Measurements from ENCODE around the gene DPP4. TPM values are rescaled to one million over a fixed set of nuclear protein-coding genes. Genes with fewer than 3 reads are reported as not detected.

Gene DPP4
- total RNA-seq, 1 donor from 2014 or later = 0.49 TPM

- no peak overlapping the region for H3K4me3 ChIP-seq
- H3K4me1 Mint-ChIP-seq = no peaks in the 10 kb centered on the region
- TF ChIP-seq CTCF (IDR thresholded peaks at IDR 0.05) (no peak), EZH2 (IDR thresholded peaks at IDR 0.05) (no peak), EZH2phosphoT487 (IDR thresholded peaks at IDR 0.05) (no peak)
These were observed 32.5 kb downstream of the DPP4 start for GRCh38 chr2:162041485-162041884.

GRCh38 chr2:162038725-162039124, 35.3 kb downstream of the DPP4 start:
- Histone ChIP-seq H2AFZ (replicated peaks) (no peak overlapping the region), H3K4me2 (no peak overlapping the region), H3K27ac (no peak overlapping the region), H3K79me2 (ENCODE audit: low read depth) (no peaks in the 10 kb centered on the region), H4K20me1 (ENCODE audit: low read depth) (no peaks in the 10 kb centered on the region), H3K9ac (no peak overlapping the region), H3K36me3 (no peaks in the 10 kb centered on the region), H3K27me3 (no peaks in the 10 kb centered on the region), H3K4me3 (no peak overlapping the region), H3F3A (ENCODE audit: low read depth) (peaks cover 9% of the 10 kb centered on the region), H3K9me3 (ENCODE audit: low read depth) (no peaks in the 10 kb centered on the region), H3K4me1 (peaks cover 28% of the 10 kb centered on the region)
- no peaks in the 10 kb centered on the region for H3K36me3 Mint-ChIP-seq
- H3K9me3 Mint-ChIP-seq = no peaks in the 10 kb centered on the region
- no peaks in the 10 kb centered on the region for H3K27me3 Mint-ChIP-seq (ENCODE audit: insufficient read depth, low read depth)
- no peaks in the 10 kb centered on the region for H3K4me1 Mint-ChIP-seq
- no peak for DNase-seq (ENCODE audit: low spot score)
- H3K4me3 Mint-ChIP-seq = no peak overlapping the region
- H3K27ac Mint-ChIP-seq = no peak overlapping the region
- TF ChIP-seq EZH2phosphoT487 (IDR thresholded peaks at IDR 0.05) = no peak

More at GRCh38 chr2:162041485-162041884, 32.5 kb downstream of the DPP4 start:
- H3K27me3 ChIP-seq = no peaks in the 10 kb centered on the region
- peaks cover 9% of the 10 kb centered on the region for H3F3A ChIP-seq (ENCODE audit: low read depth)
- H3K36me3 ChIP-seq = no peaks in the 10 kb centered on the region
- H3K27ac ChIP-seq = no peak overlapping the region
- no peaks in the 10 kb centered on the region for H3K36me3 Mint-ChIP-seq
- no peaks in the 10 kb centered on the region for H3K79me2 ChIP-seq (ENCODE audit: low read depth)
- no peaks in the 10 kb centered on the region for H3K9me3 ChIP-seq (ENCODE audit: low read depth)
- no peak overlapping the region for H2AFZ ChIP-seq (replicated peaks)
- no peak overlapping the region for H3K9ac ChIP-seq
- no peaks in the 10 kb centered on the region for H4K20me1 ChIP-seq (ENCODE audit: low read depth)
- H3K27ac Mint-ChIP-seq = no peak overlapping the region
- no peak overlapping the region for H3K4me2 ChIP-seq
- H3K9me3 Mint-ChIP-seq = no peaks in the 10 kb centered on the region
- DNase-seq (ENCODE audit: low spot score) = no peak
- H3K4me3 Mint-ChIP-seq = no peak overlapping the region
- peaks cover 19% of the 10 kb centered on the region for H3K4me1 ChIP-seq
- H3K27me3 Mint-ChIP-seq (ENCODE audit: insufficient read depth, low read depth) = no peaks in the 10 kb centered on the region

GRCh38 chr2:162037886-162038285, 36.1 kb downstream of the DPP4 start:
- Mint-ChIP-seq H3K4me3 (no peak overlapping the region), H3K4me1 (peaks cover 6% of the 10 kb centered on the region), H3K9me3 (no peaks in the 10 kb centered on the region), H3K36me3 (no peaks in the 10 kb centered on the region), H3K27ac (no peak overlapping the region), H3K27me3 (ENCODE audit: insufficient read depth, low read depth) (no peaks in the 10 kb centered on the region)
- Histone ChIP-seq H3F3A (ENCODE audit: low read depth) (peaks cover 15% of the 10 kb centered on the region), H2AFZ (replicated peaks) (no peak overlapping the region), H3K4me1 (peaks cover 35% of the 10 kb centered on the region), H3K9me3 (ENCODE audit: low read depth) (no peaks in the 10 kb centered on the region), H3K4me3 (no peak overlapping the region), H3K36me3 (no peaks in the 10 kb centered on the region), H3K79me2 (ENCODE audit: low read depth) (no peaks in the 10 kb centered on the region), H3K4me2 (peak overlapping the region; percentile 37), H3K9ac (no peak overlapping the region), H4K20me1 (ENCODE audit: low read depth) (no peaks in the 10 kb centered on the region), H3K27me3 (no peaks in the 10 kb centered on the region), H3K27ac (no peak overlapping the region)
- no peak for DNase-seq (ENCODE audit: low spot score)
- TF ChIP-seq EZH2 (IDR thresholded peaks at IDR 0.05) = no peak
- TF ChIP-seq EZH2phosphoT487 (IDR thresholded peaks at IDR 0.05) = no peak
- TF ChIP-seq CTCF (IDR thresholded peaks at IDR 0.05) = no peak

- no peaks in the 10 kb centered on the region for H3K36me3 Mint-ChIP-seq
- Histone ChIP-seq H3K36me3 (no peaks in the 10 kb centered on the region), H3K4me2 (peak overlapping the region; percentile 24), H4K20me1 (ENCODE audit: low read depth) (no peaks in the 10 kb centered on the region), H3K27ac (peak overlapping the region; percentile 18), H3K27me3 (no peaks in the 10 kb centered on the region), H3K4me1 (peaks cover 35% of the 10 kb centered on the region), H3F3A (ENCODE audit: low read depth) (peaks cover 15% of the 10 kb centered on the region), H3K9ac (no peak overlapping the region), H2AFZ (replicated peaks) (no peak overlapping the region), H3K79me2 (ENCODE audit: low read depth) (no peaks in the 10 kb centered on the region), H3K9me3 (ENCODE audit: low read depth) (no peaks in the 10 kb centered on the region), H3K4me3 (no peak overlapping the region)
- H3K4me3 Mint-ChIP-seq = no peak overlapping the region
- DNase-seq (ENCODE audit: low spot score) = peak; percentile 41
- no peaks in the 10 kb centered on the region for H3K27me3 Mint-ChIP-seq (ENCODE audit: insufficient read depth, low read depth)
- H3K9me3 Mint-ChIP-seq = no peaks in the 10 kb centered on the region
- TF ChIP-seq EZH2phosphoT487 (IDR thresholded peaks at IDR 0.05) (no peak), CTCF (IDR thresholded peaks at IDR 0.05) (no peak), EZH2 (IDR thresholded peaks at IDR 0.05) (no peak)
- H3K27ac Mint-ChIP-seq = no peak overlapping the region
- peaks cover 6% of the 10 kb centered on the region for H3K4me1 Mint-ChIP-seq
These were observed 36.8 kb downstream of the DPP4 start for GRCh38 chr2:162037028-162037795.

All from neural progenitor cell (in vitro differentiated cells).